Measurements from ENCODE around the gene IL4R. TPM values are rescaled to one million over a fixed set of nuclear protein-coding genes. Genes with fewer than 3 reads are reported as not detected.

The IL4R gene
- total RNA-seq, 1 donor from 2014 or later = 6.8 TPM

DNA sequence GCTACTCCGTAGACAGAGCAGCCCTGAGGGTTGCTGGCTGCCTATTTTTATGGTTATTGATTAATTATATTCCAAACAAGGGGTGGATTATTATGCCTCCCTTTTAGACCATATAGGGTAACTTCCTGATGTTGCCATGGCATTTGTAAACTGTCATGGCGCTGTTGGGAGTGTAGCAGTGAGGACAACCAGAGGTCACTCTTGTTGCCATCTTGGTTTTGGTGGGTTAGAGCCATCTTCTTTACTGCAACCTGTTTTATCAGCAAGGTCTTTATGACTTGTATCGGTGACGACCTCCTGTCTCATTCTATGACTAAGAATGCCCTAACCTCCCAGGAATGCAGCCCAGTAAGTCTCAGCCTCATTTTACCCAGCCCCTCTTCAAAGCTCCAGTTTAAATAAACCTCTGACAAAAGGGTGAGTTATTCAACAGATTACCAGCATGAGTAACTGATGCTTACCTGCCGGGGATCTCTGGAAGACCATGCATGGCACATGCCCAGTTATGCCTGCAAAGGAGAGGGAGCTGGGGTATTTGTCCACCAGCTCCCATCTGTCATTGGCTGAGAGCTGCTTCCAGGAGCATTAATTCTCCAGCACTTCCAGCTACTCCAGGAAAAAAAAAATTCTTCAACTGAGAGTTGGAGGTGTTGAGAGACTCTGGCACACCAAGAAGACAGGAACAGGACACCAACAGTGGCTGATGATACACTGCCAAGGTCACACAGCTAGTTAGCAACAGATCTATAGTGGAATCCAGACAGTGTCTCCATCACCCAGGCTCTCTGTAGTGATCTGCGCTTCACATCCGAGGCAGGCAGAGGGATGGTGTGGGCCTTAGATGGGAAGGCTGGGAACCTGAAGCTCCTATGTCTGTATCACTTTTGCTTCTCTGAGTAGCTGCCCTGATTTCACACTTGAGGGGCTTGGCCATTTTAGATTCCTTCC lies 51.6 kb downstream of the IL4R start:
- H3K4me1 Mint-ChIP-seq = no peaks in the 10 kb centered on the region
- no peaks in the 10 kb centered on the region for H3K27me3 Mint-ChIP-seq (ENCODE audit: low read depth)
- no peak overlapping the region for H3K27ac Mint-ChIP-seq
- TF ChIP-seq, protein P1, sequence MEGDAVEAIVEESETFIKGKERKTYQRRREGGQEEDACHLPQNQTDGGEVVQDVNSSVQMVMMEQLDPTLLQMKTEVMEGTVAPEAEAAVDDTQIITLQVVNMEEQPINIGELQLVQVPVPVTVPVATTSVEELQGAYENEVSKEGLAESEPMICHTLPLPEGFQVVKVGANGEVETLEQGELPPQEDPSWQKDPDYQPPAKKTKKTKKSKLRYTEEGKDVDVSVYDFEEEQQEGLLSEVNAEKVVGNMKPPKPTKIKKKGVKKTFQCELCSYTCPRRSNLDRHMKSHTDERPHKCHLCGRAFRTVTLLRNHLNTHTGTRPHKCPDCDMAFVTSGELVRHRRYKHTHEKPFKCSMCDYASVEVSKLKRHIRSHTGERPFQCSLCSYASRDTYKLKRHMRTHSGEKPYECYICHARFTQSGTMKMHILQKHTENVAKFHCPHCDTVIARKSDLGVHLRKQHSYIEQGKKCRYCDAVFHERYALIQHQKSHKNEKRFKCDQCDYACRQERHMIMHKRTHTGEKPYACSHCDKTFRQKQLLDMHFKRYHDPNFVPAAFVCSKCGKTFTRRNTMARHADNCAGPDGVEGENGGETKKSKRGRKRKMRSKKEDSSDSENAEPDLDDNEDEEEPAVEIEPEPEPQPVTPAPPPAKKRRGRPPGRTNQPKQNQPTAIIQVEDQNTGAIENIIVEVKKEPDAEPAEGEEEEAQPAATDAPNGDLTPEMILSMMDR (IDR thresholded peaks at IDR 0.05; ENCODE audit: unreplicated experiment) = no peak
- no peak overlapping the region for H3K4me3 Mint-ChIP-seq
- no peaks in the 10 kb centered on the region for H3K36me3 Mint-ChIP-seq
- DNase-seq (ENCODE audit: low spot score in 2 of 2, unreplicated experiment in 2 of 2) = no peak
- H3K9me3 Mint-ChIP-seq = peaks cover 4% of the 10 kb centered on the region

DNA sequence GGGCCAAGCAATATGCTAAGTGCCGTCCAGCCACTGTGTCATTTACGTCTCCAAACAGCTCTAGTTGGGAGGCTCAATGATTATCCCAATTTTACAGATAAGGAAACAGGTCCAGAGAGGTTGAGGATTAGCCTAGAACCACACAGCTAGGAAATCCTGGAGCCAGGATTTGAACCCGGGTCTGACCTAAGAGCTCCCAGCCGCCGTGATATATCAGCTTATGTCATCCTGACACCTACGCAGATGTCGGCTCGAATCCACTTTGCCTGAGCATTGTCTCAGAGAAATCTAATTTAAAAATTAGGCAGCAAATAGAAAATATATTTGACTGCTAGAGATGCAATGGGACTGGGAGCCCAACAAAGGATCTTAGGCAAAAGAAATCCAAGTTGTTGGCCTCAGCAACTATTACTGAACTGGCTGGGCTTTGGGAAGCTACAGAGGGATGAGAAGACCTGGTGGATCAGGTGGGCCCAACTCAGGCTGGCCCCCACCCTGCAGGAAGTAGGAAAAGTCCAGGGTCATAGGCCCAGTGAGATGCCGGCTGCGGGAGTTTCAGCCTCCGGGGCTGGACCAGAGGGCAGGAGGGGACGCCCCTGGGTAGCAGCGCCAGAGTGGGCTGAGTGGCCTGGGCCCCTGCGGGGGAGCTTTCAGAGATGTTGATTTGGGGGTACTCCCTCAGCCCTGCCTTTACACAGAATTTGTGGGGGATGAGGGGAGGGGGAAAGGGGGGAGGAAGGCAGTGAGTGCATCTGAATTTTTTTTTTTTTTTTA lies 53.1 kb downstream of the IL4R start:
- H3K4me1 Mint-ChIP-seq = no peaks in the 10 kb centered on the region
- no peak overlapping the region for H3K27ac Mint-ChIP-seq
- no peak overlapping the region for H3K4me3 Mint-ChIP-seq
- no peak for DNase-seq (ENCODE audit: low spot score in 2 of 2, unreplicated experiment in 2 of 2)
- TF ChIP-seq, protein P1 (IDR thresholded peaks at IDR 0.05; ENCODE audit: unreplicated experiment) = no peak
- peaks cover 6% of the 10 kb centered on the region for H3K9me3 Mint-ChIP-seq
- H3K36me3 Mint-ChIP-seq = no peaks in the 10 kb centered on the region
- H3K27me3 Mint-ChIP-seq (ENCODE audit: low read depth) = no peaks in the 10 kb centered on the region

DNA sequence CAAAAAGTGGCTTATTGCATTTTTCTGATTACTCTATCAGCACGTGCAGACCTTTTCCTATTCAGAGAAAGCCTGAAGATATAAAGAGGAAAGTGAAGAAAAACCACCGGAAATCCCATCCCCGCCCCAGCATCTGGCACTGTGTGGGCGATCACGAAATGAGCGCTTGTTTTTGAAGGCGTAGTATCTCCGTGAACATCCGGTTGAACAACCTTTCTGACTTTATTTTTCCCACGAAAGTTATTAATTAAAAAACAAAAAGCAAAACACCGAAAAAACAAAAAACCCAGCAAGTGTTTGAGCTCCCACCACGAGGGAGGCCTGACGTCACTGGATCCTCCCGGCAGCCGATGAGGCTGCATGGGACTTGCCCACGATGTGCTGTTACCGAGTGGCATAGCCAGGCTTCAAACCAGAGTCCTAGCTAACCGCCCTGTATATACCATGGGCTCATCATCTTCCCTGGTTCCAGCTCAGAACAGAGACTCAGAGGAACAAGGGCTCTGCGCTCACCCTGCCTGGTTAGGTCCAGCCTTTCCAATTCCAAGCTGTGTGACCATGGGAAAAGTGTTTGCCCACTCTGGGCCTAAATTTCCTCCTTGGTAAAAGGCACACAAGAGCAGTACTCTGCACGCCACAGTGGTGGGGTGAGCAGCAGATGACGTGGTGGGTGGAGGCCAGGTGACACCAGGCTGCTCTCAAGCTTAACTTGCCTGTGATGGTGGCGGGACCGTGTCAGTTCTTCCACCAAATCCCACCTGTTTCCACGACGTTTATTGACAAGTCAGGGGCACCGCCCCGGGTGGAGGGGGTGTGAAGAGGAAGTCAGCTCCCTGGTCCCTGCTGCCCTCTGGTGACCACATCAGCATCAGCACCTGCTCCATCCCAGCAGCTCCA lies 53.9 kb downstream of the IL4R start:
- H3K27me3 Mint-ChIP-seq (ENCODE audit: low read depth) = no peaks in the 10 kb centered on the region
- no peaks in the 10 kb centered on the region for H3K4me1 Mint-ChIP-seq
- H3K4me3 Mint-ChIP-seq = no peak overlapping the region
- peak in 1 of 2 experiments; percentile 52 for DNase-seq (ENCODE audit: low spot score in 2 of 2, unreplicated experiment in 2 of 2)
- TF ChIP-seq, protein P1 (IDR thresholded peaks at IDR 0.05; ENCODE audit: unreplicated experiment) = peak; percentile 40
- no peak overlapping the region for H3K27ac Mint-ChIP-seq
- H3K9me3 Mint-ChIP-seq = peaks cover 6% of the 10 kb centered on the region
- no peaks in the 10 kb centered on the region for H3K36me3 Mint-ChIP-seq

DNA sequence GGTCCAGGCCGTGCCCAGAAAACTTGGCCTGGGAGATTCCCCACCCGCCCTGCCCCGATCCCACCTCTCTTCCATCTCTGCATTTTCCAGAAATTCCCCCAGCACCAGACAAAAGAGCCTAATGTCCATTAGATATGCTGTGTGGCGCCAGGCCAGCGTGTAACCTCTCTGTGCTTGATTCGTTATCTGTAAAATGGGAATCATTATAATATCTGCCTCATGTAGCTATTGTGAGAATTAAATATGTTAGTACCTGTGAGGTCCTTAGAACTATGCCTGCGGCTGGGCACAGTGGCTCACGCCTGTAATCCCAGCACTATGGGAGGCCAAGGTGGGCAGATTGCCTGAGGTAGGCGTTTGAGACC lies 54.6 kb downstream of the IL4R start:
- peaks cover 6% of the 10 kb centered on the region for H3K9me3 Mint-ChIP-seq
- no peak overlapping the region for H3K4me3 Mint-ChIP-seq
- DNase-seq (ENCODE audit: low spot score in 2 of 2, unreplicated experiment in 2 of 2) = no peak
- no peaks in the 10 kb centered on the region for H3K4me1 Mint-ChIP-seq
- TF ChIP-seq, protein P1 (IDR thresholded peaks at IDR 0.05; ENCODE audit: unreplicated experiment) = peak; percentile 6
- H3K36me3 Mint-ChIP-seq = no peaks in the 10 kb centered on the region
- no peak overlapping the region for H3K27ac Mint-ChIP-seq
- H3K27me3 Mint-ChIP-seq (ENCODE audit: low read depth) = no peaks in the 10 kb centered on the region

DNA sequence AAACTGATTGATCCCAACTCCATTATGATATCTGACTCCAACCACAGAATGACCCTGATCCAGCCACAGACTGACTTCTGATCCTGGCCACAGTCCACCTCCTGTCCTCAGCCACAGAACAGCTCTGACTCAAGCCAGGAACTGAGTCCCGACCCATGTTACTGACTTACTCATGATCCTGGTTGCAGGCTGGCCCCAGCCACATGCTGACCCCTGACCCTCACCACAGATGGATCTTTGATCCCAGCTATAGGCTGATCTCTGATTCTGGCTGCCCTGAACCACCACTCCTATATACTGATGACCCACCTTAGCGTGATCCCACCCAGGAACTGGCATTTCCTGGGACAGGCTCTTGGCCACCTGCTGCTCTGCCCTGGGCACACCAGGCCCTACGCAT lies 56.0 kb downstream of the IL4R start:
- Mint-ChIP-seq H3K36me3 (no peaks in the 10 kb centered on the region), H3K4me1 (no peaks in the 10 kb centered on the region), H3K9me3 (peaks cover 6% of the 10 kb centered on the region), H3K27ac (no peak overlapping the region), H3K27me3 (ENCODE audit: low read depth) (no peaks in the 10 kb centered on the region), H3K4me3 (no peak overlapping the region)
- TF ChIP-seq, protein P1 (IDR thresholded peaks at IDR 0.05; ENCODE audit: unreplicated experiment) = no peak
- DNase-seq (ENCODE audit: low spot score in 2 of 2, unreplicated experiment in 2 of 2) = no peak
